MG63 (cell line): Measurements from ENCODE around the gene TMEM150A. TPM values are rescaled to one million over a fixed set of nuclear protein-coding genes. Genes with fewer than 3 reads are reported as not detected.
"Not testable (repeated sequence)": the region's sequence is repeated elsewhere in the genome, so short reads cannot be mapped to it uniquely, and the experiment has no call there.

Experiments used
- DNase-seq: peaks from one replicate; pipeline ENCODE4 v3.0.0-alpha.2; 2020
- H3K27me3 ChIP-seq: fragments of 250-450 bp; sonication (Bioruptor Pico); 2 replicates; pipeline ENCODE4 v1.5.1; 2020; ENCODE audit warnings: mild to moderate bottlenecking, moderate library complexity
- H3K36me3 ChIP-seq: fragments of 250-450 bp; sonication (Bioruptor Pico); 2 replicates; pipeline ENCODE4 v1.5.1; 2020; ENCODE audit warnings: mild to moderate bottlenecking, moderate library complexity
- H3K4me3 ChIP-seq: fragments of 250-450 bp; sonication (Bioruptor Pico); 2 replicates; pipeline ENCODE4 v1.5.1; 2020; ENCODE audit warnings: mild to moderate bottlenecking, moderate library complexity
- H3K9me3 ChIP-seq: fragments of 250-450 bp; sonication (Bioruptor Pico); 2 replicates; pipeline ENCODE4 v1.5.1; 2020; ENCODE audit warnings: mild to moderate bottlenecking, moderate library complexity
- total RNA-seq: library from RNA; depleted of rRNA; stranded (reverse); fragments of >200 nt; shearing (Covaris generic); gene quantifications from 2 replicates; pipeline ENCODE4 v1.2.3, GENCODE V29; 2014; ENCODE audit warnings: low replicate concordance

TMEM150A gene
- total RNA-seq, 1 experiment from 2014 or later = 6.8 TPM

DNA sequence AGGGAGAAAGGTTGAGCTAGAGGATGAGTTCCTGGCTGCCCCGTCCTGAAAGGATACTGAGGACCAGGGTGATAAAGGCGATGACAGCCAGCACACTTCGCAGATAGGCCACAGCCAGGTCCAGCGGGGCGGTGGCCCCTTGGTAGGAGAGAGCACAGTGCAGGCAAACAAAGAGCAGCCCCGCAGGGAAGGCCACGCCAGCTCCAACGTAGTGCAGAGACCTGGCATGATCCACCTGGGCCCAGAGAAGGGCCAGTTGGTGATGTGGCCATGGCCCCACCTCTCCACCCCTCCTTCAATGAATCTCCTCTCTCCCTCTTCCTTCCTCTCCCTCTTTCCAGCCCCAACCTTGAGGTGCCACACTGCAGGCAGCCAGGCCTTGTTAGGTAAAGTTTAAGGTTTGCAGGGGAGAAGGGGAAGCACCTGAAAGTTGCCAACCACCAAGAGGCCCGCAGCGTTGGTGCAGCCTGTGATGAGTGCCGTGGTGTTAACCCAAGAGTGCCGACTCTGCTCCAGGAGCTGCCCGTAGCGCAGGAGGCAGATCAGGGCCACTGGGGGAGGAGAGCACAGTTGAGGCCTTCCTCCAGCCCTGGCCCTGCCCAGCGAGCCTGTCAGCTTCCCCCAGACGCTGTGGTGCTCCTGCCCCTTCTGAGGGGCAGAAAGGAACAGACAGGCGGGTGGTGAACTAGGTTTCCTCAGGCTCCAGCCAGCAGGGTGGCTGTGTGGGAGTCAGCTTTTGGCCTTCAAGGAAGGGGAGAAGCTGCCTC is 2.8 kb downstream of the TMEM150A start:
- H3K9me3 ChIP-seq = no peaks in the 10 kb centered on the region
- no peaks in the 10 kb centered on the region for H3K27me3 ChIP-seq
- no peak overlapping the region for H3K4me3 ChIP-seq
- no peak for DNase-seq
- H3K36me3 ChIP-seq = peaks cover 19% of the 10 kb centered on the region

DNA sequence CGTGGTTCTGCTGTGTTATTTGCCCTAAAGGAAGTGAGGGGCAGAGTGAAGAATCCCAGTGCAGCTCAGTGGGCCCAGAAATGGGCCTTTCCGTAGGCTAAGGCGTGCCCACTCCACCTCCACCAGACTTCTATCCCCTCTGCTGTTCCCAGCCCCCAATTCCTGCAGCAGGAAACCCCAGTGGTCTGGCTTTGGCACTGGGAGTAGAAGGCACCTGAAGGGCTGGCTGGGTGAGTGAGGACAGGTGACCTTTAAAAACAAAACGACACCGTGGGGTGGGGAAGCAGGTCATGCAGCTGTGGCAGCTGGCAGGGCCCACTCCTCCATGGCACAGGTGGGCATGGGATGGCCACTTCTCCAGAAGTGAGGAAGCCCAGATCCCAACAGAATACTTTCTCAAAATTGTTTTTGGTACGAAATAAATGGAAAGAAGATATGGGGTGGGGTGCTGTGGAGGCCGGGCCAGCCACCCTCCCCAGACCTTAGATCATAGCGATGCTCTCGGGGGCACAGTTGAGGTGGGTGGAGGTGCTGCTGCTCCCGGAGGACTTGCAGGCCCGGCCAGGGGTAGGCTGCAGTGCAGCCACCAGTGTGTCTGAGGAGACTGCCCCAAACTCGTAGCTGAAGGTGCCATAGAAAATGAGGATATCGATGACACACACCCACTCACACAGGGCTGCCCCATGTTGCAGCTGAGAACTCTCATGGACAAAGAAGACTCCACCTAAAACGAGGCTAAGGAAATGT is 3.7 kb downstream of the TMEM150A start:
- no peak overlapping the region for H3K4me3 ChIP-seq
- H3K36me3 ChIP-seq = peaks cover 19% of the 10 kb centered on the region
- no peaks in the 10 kb centered on the region for H3K27me3 ChIP-seq
- no peak for DNase-seq
- no peaks in the 10 kb centered on the region for H3K9me3 ChIP-seq

DNA sequence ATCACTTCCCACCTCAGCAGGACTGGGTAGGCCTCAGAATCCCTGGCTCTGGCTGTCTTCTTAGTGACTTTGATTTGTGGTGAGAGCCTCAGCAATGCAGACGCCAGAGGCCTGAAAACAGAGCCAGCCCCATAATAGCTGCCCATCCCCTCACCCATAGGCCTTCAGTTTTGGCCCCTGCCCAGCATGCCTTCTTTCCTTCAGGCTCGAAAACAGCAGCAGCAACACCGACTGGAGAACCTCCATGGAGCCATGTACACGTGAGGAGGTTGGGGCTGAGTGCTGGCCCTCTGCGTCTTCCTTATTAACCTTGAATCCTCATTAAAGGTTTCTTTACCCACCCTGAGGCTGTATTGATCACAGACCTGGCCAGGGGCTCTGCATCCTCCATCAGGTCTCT is 5.3 kb downstream of the TMEM150A start:
- H3K9me3 ChIP-seq = no peaks in the 10 kb centered on the region
- peaks cover 19% of the 10 kb centered on the region for H3K36me3 ChIP-seq
- DNase-seq = no peak
- no peaks in the 10 kb centered on the region for H3K27me3 ChIP-seq
- no peak overlapping the region for H3K4me3 ChIP-seq

DNA sequence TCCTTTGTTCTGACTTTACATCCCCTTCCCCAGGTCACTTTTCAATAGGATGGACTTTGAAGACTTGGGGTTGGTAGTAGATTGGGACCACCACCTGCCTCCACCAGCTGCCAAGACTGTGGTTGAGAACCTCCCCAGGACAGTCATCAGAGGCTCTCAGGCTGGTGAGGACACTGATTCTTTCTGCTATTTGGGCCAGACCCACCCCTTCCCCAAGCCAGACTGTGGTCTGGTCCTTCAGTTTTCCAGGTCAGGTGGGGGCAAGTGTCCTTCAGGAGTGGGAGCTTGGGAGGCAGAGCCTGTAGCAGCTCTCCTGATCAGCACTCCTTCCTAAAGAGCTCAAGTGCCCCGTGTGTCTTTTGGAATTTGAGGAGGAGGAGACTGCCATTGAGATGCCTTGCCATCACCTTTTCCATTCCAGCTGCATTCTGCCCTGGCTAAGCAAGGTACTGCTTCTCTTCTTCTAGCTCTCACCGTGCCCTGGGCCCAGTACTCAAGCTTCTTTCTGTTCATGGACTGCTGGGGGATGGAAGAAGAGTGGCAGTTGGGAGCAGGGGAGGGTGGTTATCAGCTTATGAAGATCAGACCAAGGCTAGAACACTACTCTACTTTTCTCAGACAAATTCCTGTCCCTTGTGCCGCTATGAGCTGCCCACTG is 5.9 kb downstream of the TMEM150A start:
- Histone ChIP-seq H3K27me3 (no peaks in the 10 kb centered on the region), H3K4me3 (peak overlapping the region; percentile 83), H3K9me3 (no peaks in the 10 kb centered on the region), H3K36me3 (peaks cover 19% of the 10 kb centered on the region)
- no peak for DNase-seq

DNA sequence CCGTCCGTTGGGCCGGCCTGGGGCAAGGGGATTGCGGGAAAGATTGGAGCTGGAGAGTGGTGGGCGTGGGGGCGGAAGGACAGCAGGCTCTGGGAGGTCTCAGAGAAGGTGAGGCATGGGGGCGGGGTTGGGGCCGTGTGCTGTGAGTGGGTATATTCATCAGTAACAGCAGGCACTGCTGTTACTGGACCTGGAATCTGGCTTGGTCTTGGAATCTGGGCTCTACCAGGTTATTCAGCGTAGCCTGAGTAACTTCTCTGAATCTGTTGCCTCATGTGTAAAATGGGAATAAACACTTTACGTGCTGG is 6.5 kb downstream of the TMEM150A start:
- H3K36me3 ChIP-seq = peaks cover 19% of the 10 kb centered on the region
- DNase-seq = no peak
- H3K9me3 ChIP-seq = no peaks in the 10 kb centered on the region
- no peaks in the 10 kb centered on the region for H3K27me3 ChIP-seq
- H3K4me3 ChIP-seq = peak overlapping the region; percentile 83

DNA sequence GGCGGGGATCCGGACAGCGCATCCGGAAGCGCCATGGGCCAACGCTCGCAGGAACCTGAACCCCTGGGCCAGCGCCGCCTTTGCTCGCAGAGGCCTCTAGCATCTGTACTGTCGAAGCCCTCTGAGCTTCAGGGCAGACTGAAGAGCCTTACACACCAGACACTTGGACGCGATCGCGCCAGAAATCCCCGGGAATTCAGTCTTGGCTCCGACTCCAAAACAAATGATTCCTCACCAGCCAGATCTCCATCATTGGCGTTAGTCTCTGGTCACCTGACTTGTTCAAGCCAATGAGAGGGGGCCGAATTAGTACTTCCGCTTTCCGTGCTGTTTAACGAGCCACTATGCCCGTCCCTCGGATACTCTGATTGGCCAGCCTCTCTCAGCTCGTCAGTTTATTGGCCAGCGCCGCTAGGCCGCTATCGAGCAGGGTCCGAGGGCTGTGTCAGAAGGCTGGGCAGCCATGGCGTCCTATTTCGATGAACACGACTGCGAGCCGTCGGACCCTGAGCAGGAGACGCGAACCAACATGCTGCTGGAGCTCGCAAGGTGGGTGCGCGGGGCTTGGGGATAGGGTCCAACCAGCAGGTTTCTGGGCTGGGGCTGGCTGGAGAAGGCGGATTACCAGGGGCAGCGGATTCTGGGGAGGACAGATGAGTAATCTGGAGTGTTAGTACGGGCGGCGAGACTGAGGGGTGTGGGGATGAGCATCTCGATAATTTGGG is 7.0 kb downstream of the TMEM150A start, which contains the start of gene RNF181:
TSS of gene RNF181 (plus strand) at position 445 of the 725 bp plus-strand sequence. CDS start at position 464, 19 bp downstream.
- H3K36me3 ChIP-seq = peaks cover 19% of the 10 kb centered on the region
- H3K4me3 ChIP-seq = peak within 1 kb of the TSS; percentile 83
- peak; percentile 97 for DNase-seq
- no peaks in the 10 kb centered on the region for H3K27me3 ChIP-seq
- no peaks in the 10 kb centered on the region for H3K9me3 ChIP-seq

DNA sequence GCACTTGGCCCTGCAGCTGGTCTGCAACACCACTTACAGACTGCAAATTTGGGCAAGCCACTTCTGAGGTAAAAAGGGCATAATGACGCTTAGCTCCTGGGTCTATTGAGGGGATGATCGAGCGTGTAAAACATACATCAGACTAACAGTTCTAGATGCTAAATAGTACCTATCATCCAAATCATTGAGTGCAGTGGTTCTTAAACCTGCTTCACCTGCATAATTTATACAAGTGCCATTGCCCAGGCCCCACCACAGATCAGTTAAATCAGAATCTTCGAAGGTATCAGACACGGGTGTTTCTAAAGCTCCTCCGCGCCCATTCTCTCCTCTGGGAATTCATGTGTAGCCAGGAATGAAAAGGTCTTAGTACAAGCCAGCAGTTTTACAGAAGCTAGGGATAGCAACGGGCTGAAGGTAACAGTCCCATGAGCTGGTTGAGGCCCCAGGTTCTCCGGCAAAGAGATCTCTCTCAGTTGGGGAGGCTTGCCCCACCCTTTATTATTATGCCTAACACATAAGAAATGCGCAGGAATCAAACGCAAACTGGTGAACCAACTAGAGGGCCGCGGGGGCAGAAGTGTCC is 7.7 kb downstream of the TMEM150A start:
- H3K9me3 ChIP-seq = no peaks in the 10 kb centered on the region
- no peak for DNase-seq
- H3K27me3 ChIP-seq = no peaks in the 10 kb centered on the region
- peaks cover 19% of the 10 kb centered on the region for H3K36me3 ChIP-seq
- H3K4me3 ChIP-seq = peak overlapping the region; percentile 83

DNA sequence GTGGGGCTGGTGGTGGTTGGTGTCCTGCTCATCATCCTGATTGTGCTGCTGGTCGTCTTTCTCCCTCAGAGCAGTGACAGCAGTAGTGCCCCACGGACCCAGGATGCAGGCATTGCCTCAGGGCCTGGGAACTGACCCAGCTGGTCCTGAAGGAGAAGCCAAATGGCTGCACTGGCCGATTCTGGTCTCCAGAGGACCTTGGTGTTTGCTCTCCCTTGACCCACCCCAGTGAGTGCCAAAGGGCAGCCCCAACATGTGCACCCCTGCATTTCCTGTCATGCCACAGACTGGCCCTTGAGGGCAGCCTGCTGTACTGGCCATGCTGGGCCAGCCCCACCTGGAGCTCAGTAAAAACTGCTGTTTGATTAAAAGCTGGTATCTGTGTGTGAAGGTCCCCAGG is 9.5 kb downstream of the TMEM150A start:
- no peak overlapping the region for H3K4me3 ChIP-seq
- no peaks in the 10 kb centered on the region for H3K9me3 ChIP-seq
- H3K36me3 ChIP-seq = peaks cover 16% of the 10 kb centered on the region
- no peak for DNase-seq
- no peaks in the 10 kb centered on the region for H3K27me3 ChIP-seq

DNA sequence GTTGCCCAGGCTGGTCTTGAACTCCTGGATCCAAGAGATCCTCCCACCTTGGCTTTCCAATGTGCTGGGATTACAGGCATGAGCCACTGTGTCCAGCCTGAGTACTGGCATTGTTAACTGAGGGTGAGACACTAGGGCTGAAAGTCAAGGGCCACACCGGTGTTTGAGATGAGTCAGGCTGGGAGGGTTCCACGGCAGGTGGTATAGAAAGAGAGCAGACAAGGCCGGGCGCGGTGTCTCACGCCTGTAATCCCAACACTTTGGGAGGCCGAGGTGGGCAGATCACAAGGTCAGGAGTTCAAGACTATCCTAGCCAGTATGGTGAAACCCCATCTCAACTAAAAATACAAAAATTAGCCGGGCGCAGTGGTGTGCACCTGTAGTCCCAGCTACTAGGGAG is 10.2 kb downstream of the TMEM150A start:
- H3K36me3 ChIP-seq = peaks cover 11% of the 10 kb centered on the region
- not testable (repeated sequence) for H3K27me3 ChIP-seq, H3K4me3 ChIP-seq, DNase-seq, H3K9me3 ChIP-seq

DNA sequence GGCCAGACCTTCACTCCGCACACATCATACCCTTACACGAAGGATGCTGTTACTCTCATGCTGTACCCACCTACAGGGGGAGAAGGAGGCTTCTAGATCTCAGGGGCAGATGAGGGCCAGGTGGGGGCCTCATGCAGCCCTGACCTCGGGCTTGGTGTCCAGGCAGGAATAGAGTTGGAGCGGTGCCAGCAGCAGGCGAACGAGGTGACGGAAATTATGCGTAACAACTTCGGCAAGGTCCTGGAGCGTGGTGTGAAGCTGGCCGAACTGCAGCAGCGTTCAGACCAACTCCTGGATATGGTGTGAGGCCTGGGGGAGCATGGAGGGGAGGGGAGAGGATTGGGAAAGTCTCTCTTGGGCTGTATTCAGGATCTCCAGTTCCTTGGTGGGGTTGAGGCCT is 10.9 kb downstream of the TMEM150A start:
- DNase-seq = no peak
- Histone ChIP-seq H3K27me3 (no peaks in the 10 kb centered on the region), H3K36me3 (peaks cover 4% of the 10 kb centered on the region), H3K4me3 (no peak overlapping the region), H3K9me3 (no peaks in the 10 kb centered on the region)

DNA sequence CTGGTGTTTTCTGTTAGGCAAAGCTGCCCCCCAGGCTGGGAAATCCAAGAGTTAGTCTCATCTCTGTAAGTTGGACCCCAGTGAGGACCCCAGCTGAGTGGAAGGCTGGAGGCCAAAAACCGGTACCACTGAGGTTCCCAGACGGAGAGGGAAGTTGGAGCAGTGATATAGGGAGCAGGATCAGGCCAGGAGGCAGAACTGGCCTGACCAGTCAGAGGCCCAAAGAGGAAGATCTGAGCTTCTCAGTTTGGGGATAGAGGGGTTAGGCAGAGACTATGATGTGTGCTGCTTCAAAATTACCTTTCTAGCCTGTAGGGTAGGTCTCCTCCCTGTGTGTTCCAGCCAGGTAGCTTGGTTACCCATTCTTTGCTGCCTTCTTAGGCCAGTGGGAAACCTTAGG is 11.5 kb downstream of the TMEM150A start:
- DNase-seq = no peak
- Histone ChIP-seq H3K9me3 (no peaks in the 10 kb centered on the region), H3K36me3 (no peaks in the 10 kb centered on the region), H3K27me3 (no peaks in the 10 kb centered on the region), H3K4me3 (no peak overlapping the region)

DNA sequence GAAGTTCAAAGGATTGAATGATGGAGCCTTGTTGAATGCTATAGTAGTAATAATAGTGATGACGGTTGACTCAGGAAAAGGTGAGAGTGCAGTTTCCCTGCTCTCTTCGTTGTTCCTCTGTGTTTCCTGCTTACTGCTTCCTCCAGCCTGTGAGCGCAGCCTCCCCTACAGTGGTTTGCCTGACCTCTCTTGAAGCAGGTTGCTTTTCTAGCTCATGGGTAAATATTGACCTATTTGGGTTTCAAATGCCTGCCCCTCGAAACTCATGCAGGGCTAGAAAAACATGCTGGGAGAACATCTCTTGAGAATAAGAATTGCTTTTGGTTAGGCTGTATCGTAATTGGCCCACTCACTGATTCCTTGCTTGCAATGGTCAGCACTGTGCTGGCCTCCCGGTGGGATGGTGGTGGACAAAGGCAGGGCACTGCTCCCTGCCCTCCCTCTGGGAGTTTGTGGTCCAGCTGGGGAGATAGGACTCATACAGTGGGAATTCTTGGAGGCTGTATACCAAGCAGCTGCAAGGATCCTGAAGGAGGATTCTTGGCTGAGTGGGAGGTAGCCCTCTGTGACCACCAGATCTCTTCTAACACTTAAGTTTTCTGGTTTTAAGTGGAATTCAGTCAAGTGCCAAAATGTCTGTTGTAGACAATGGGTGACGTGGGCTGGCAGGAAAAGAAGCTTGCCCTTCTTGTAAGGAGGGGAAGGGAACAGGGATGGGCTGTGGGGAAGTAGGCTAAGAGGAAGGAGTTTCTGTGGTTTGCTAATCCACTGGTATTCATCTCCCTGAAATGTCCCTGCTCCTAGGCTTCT is 12.3 kb downstream of the TMEM150A start:
- Histone ChIP-seq H3K36me3 (no peaks in the 10 kb centered on the region), H3K9me3 (no peaks in the 10 kb centered on the region), H3K27me3 (no peaks in the 10 kb centered on the region), H3K4me3 (no peak overlapping the region)
- DNase-seq = peak; percentile 52

DNA sequence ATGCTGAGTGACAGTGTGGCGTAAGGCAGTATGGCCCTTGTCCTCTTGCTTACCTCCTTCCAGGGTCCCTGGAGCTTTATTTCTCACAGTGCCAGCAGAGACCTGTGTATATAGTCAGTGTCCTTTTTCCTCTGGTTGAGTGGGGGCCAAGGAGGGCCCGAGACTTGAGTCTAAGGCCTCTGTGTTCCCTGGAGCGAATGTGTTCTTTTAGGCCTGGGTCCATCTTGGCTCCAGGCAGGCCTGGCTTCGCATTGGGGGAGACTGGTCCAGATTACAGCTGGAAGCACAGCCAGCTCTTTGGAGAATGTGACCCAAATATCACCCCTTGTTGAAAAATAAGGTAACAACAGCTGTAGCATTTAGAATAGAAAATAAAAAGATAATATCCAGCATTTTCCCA is 13.3 kb downstream of the TMEM150A start:
- no peaks in the 10 kb centered on the region for H3K9me3 ChIP-seq
- no peak for DNase-seq
- no peak overlapping the region for H3K4me3 ChIP-seq
- H3K36me3 ChIP-seq = no peaks in the 10 kb centered on the region
- no peaks in the 10 kb centered on the region for H3K27me3 ChIP-seq

DNA sequence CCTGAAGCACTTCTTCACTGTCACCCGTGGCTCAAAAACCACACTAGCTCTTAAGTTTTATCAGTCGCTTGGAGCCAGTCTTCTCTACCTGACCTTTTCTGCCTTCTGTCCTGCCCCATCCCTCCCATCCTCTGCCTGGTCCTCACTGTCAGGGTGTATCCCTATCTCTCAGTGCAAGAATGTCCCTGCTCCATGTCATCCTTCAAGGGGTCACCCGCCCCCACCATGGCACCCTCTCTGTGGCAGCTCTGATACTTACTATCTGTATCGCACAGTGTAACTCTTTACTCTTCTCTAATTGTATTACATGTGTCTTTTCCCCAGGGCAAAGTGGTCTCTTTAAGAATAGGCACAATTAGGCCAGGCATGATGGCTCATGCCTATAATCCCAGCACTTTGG is 13.9 kb downstream of the TMEM150A start:
- no peaks in the 10 kb centered on the region for H3K36me3 ChIP-seq
- H3K27me3 ChIP-seq = no peaks in the 10 kb centered on the region
- H3K4me3 ChIP-seq = no peak overlapping the region
- H3K9me3 ChIP-seq = no peaks in the 10 kb centered on the region
- DNase-seq = no peak

DNA sequence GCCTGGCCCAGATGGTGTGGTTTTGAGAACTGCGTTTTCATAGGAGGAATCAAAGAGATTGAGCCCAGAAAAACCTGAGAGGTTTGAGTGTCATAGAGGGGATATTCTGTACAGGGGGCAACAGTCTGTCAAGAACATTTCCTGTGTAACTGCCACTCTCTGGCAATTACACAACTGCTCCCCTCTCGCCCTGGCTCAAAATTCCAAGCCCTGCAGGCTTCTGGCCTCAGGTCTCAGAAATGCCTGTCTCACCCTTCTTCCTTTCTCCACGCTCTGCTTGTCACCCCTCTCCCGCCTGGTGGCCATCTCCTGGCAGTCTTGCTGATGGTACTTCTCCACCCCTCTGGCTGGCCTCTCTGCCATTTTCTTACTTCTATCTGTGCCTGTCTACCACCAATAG is 14.3 kb downstream of the TMEM150A start:
- no peaks in the 10 kb centered on the region for H3K27me3 ChIP-seq
- H3K9me3 ChIP-seq = no peaks in the 10 kb centered on the region
- no peak overlapping the region for H3K4me3 ChIP-seq
- no peaks in the 10 kb centered on the region for H3K36me3 ChIP-seq
- DNase-seq = no peak

DNA sequence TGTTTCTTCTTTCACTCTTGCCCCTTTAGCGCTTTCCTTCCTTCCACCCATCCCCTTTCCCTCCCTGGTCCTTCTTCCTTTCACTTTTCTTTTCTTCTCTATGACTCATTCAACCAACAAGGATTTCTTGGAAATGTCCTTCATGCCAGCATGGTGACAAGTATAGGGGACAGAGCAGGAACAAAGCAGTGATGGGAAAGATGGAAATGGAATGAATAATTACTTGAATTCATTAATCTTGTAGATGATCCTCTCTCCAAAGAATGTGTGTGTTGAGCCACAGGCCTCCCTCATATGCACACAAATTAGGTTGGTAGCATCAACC is 16.8 kb downstream of the TMEM150A start:
- Histone ChIP-seq H3K9me3 (no peaks in the 10 kb centered on the region), H3K27me3 (no peaks in the 10 kb centered on the region), H3K36me3 (no peaks in the 10 kb centered on the region), H3K4me3 (no peak overlapping the region)
- DNase-seq = no peak
